ENCODE data around the gene GKAP1. TPM values are rescaled to one million over a fixed set of nuclear protein-coding genes. Genes with fewer than 3 reads are reported as not detected.
"Not testable (repeated sequence)": the region's sequence is repeated elsewhere in the genome, so short reads cannot be mapped to it uniquely, and the experiment has no call there.

The GKAP1 gene
- total RNA-seq, 2 experiments from 2014 or later = 3.3 to 4.2 TPM

DNA sequence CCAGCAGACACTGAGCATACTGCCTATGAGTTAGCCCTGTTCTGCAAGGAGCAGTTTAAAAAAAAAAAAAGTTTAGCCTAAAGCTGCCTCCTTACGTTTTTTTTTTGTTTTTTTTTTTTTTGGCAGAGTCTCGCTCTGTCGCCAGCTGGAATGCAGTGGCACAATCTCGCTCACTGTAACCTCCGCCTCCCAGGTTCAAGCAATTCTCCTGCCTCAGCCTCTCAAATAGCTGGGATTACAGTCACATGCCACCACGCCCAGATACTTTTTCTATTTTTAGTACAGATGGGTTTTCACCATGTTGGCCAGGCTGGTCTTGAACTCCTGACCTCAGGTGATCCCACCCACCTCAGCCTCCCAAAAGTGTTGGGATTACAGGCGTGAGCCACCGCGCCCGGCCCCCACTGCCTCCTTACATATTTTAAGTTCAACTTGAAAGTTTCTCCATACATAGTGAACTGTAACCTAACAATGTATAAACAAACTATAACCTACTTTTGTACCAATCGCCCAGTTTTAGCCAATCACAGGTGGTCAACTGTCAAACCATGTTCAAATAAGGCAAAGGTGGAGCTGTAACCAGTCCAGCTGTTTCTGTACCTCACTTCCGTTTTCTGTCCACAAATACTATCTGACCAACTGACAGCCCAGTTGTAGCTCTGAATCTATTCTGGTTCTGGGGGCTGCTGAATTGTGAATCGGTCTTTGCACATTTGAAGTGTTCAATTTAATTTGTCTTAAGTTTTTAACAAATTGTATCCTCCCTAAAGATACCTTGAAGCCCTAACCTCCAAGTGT lies 17.1 kb downstream of the GKAP1 start:
- no peaks in the 10 kb centered on the region for H3K36me3 Mint-ChIP-seq (ENCODE audit: low read depth)
- CTCF ChIA-PET = no interaction called here
- no peak for ATAC-seq
- no peaks in the 10 kb centered on the region for H3K9me3 Mint-ChIP-seq (ENCODE audit: low read depth)
- H3K27me3 Mint-ChIP-seq = no peaks in the 10 kb centered on the region
- H3K4me1 Mint-ChIP-seq = no peaks in the 10 kb centered on the region
- no peak overlapping the region for H3K4me3 Mint-ChIP-seq
- no peak for DNase-seq
- POLR2A ChIA-PET = no interaction called here
- no peak overlapping the region for H3K27ac Mint-ChIP-seq
- intact Hi-C loops (cut with DNase I, micrococcal nuclease) = no loop called here

DNA sequence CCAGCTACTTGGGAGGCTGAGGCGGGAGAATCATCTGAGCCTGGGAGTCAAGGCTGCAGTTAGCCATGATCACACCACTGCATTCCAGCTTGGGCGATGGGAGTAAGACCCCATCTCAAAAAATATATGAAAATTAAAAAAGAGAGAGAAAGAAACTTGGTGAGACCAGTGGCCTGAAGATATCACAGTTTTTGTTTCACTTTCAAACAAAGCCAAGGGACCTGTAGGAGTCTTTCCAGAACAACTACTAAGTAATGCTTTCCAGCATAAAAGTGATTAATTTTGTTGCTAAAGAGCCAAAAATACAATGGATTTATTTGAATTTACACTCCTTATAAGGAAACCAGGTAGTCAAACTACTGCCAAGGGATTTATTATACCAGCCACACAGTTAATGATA lies 23.5 kb downstream of the GKAP1 start:
- POLR2A ChIA-PET = no interaction called here
- H3K36me3 Mint-ChIP-seq (ENCODE audit: low read depth) = no peaks in the 10 kb centered on the region
- H3K27ac Mint-ChIP-seq = no peak overlapping the region
- intact Hi-C loops (cut with DNase I, micrococcal nuclease) = no loop called here
- no peaks in the 10 kb centered on the region for H3K27me3 Mint-ChIP-seq
- DNase-seq = no peak
- H3K4me1 Mint-ChIP-seq = no peaks in the 10 kb centered on the region
- no peak for ATAC-seq
- no peaks in the 10 kb centered on the region for H3K9me3 Mint-ChIP-seq (ENCODE audit: low read depth)
- CTCF ChIA-PET = no interaction called here
- H3K4me3 Mint-ChIP-seq = no peak overlapping the region

DNA sequence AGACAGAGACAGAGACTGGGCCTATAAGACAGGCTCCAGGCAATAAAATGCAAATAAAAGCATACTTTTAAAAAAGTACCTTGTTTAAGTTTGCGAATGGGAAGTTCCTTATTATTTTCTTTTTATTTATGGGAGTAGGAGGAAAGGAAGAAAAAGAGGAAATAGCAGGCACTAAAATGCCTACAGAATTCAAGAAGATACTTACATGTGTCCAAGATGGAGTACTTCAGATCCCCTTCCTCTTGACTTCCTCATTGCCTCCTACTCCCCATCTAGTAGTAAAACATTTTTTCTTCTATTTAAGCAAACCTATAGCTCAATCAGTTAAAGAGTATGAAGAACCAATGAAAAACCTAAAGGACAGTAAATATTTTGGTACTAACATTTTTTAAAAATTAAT lies 24.8 kb downstream of the GKAP1 start:
- intact Hi-C loops (cut with DNase I, micrococcal nuclease) = no loop called here
- Mint-ChIP-seq H3K4me3 (no peak overlapping the region), H3K27me3 (no peaks in the 10 kb centered on the region), H3K27ac (no peak overlapping the region), H3K9me3 (ENCODE audit: low read depth) (no peaks in the 10 kb centered on the region), H3K4me1 (no peaks in the 10 kb centered on the region), H3K36me3 (ENCODE audit: low read depth) (no peaks in the 10 kb centered on the region)
- POLR2A ChIA-PET = no interaction called here
- CTCF ChIA-PET = interaction anchor here (1.0 kb wide), 1 partner anchor 9 kb away, joined by 3 read pairs; no protein-coding TSS in a partner anchor
- DNase-seq (no peak), ATAC-seq (no peak)

DNA sequence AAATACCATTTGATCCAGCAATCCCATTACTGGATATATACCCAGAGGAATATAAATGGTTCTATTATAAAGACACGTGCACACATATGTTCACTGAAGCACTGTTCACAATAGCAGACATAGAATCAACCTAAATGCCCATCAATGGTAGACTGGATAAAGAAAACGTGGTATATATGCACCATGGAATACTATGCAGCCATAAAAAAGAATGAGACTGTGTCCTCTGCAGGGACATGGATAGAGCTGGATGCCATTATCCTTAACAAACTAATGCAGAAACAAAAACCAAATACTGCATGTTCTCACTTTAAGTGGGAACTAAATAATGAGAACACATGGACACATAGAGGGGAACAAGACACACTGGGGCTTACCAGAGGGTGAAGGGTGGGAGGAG lies 39.4 kb downstream of the GKAP1 start:
- no peaks in the 10 kb centered on the region for H3K9me3 Mint-ChIP-seq (ENCODE audit: low read depth)
- H3K4me3 Mint-ChIP-seq = no peak overlapping the region
- intact Hi-C loops (cut with DNase I, micrococcal nuclease) = no loop called here
- ChIA-PET POLR2A (no interaction called here), CTCF (no interaction called here)
- H3K4me1 Mint-ChIP-seq = no peaks in the 10 kb centered on the region
- DNase-seq (no peak), ATAC-seq (no peak)
- no peaks in the 10 kb centered on the region for H3K27me3 Mint-ChIP-seq
- peaks cover 7% of the 10 kb centered on the region for H3K36me3 Mint-ChIP-seq (ENCODE audit: low read depth)
- no peak overlapping the region for H3K27ac Mint-ChIP-seq

DNA sequence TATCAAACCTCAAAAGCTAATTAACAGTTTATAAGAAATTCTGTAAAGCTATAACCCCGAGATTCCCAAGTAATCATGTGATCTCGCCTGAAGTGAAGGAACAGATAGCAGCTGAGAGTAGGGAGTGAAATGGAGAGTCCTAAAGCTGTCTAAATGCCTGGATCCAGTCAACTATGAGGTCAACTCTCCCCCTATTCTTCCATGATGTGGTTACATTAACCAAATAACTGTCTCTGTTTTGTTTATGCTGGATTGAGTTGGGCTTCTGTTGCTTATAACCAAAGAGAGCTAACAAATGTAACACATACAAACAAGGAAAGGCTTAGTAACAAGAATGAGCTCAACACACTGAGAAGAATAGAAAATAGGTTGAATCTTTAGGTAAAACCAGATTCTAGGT lies 41.6 kb downstream of the GKAP1 start:
- Mint-ChIP-seq H3K36me3 (ENCODE audit: low read depth) (peaks cover 7% of the 10 kb centered on the region), H3K9me3 (ENCODE audit: low read depth) (no peaks in the 10 kb centered on the region), H3K27me3 (no peaks in the 10 kb centered on the region), H3K4me1 (no peaks in the 10 kb centered on the region), H3K4me3 (no peak overlapping the region), H3K27ac (no peak overlapping the region)
- ChIA-PET CTCF (interaction anchor here (0.6 kb wide), 1 partner anchor 222 kb away, joined by 3 read pairs; no protein-coding TSS in a partner anchor), POLR2A (no interaction called here)
- ATAC-seq (no peak), DNase-seq (no peak)
- intact Hi-C loops (cut with DNase I, micrococcal nuclease) = no loop called here

DNA sequence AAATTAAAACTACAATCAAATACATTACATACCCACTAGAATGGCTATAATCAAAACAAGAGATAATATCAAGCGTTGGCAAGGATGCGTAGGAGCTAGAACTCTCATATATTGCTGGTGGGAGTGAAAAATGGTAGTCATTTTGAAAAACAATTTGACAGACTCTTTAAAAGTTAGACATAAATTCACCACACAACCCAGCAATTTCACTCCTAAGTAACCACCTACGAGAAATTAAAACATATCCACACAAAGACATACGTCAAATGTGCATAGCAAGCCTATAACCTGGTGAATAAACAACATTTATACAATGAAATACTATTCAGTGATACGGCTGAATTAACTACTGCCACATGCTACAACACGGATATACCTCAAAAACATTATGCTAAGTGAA lies 44.7 kb downstream of the GKAP1 start:
- no peak for ATAC-seq
- H3K4me1 Mint-ChIP-seq = no peaks in the 10 kb centered on the region

DNA sequence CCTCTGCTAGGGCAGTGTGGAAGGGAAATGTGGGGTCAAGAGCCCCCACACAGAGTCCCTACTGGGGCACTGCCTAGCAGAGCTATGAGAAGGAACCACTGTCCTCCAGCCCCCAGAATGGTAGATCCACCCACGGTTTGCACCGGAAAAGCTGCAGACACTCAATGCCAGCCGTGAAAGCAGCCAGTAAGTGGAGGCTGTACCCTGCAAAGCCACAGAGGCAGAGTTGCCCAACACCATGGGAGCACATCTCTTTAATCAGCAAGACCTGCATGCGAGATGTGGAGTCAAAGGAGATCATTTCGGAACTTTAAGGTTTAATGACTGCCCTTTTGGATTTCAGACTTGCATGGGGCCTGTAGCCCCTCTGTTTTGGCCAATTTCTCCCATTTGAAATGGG lies 52.2 kb downstream of the GKAP1 start:
- POLR2A ChIA-PET = no interaction called here

More for the DNA sequence above, 44.7 kb downstream of the GKAP1 start:
- H3K4me3 Mint-ChIP-seq = no peak overlapping the region
- H3K9me3 Mint-ChIP-seq (ENCODE audit: low read depth) = no peaks in the 10 kb centered on the region
- intact Hi-C loops (cut with DNase I, micrococcal nuclease) = no loop called here
- no peak overlapping the region for H3K27ac Mint-ChIP-seq
- no peak for DNase-seq
- H3K27me3 Mint-ChIP-seq = no peaks in the 10 kb centered on the region
- CTCF ChIA-PET = no interaction called here
- POLR2A ChIA-PET = no interaction called here
- peaks cover 4% of the 10 kb centered on the region for H3K36me3 Mint-ChIP-seq (ENCODE audit: low read depth)

DNA sequence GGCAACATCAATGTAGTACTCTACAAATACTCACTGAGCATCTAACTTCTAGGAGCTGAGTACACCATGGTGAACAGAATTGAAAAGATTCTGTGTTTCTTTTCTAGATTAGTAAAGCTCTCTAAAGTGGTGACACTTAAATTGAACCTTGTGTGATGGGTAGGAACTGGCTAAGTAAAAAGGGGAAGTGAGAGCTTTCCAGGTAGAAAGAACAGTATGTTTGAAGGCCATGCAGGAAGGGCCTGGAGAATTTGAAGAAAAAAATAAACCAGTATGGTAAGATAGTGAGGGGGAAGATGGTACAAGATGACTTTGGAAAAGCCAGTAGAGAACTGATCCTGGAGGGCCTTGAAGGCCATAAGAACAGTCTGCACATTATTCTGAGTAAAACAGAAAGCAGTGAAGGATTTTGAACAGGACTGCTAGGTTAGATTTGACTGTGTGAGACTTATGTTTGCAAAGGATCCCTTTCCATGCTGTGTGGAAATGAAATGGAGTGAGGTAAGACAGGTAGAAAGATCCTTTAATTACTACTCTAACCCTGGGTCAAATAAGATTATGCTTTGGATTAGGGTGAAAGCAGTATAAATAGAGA lies 63.1 kb downstream of the GKAP1 start:
- ChIA-PET POLR2A (no interaction called here), CTCF (interaction anchor here (0.5 to 0.6 kb wide), 2 partner anchors 261 to 506 kb away, joined by 3 read pairs; no protein-coding TSS in a partner anchor)
- H3K4me1 Mint-ChIP-seq = no peaks in the 10 kb centered on the region
- no peaks in the 10 kb centered on the region for H3K27me3 Mint-ChIP-seq
- H3K36me3 Mint-ChIP-seq (ENCODE audit: low read depth) = peaks cover 4% of the 10 kb centered on the region
- H3K27ac Mint-ChIP-seq = no peak overlapping the region
- DNase-seq = no peak
- no peak overlapping the region for H3K4me3 Mint-ChIP-seq
- H3K9me3 Mint-ChIP-seq (ENCODE audit: low read depth) = no peaks in the 10 kb centered on the region
- no peak for ATAC-seq
- intact Hi-C loops (cut with DNase I, micrococcal nuclease) = no loop called here

More for the DNA sequence above, 52.2 kb downstream of the GKAP1 start:
- CTCF ChIA-PET = no interaction called here
- H3K36me3 Mint-ChIP-seq (ENCODE audit: low read depth) = peaks cover 26% of the 10 kb centered on the region
- H3K4me1 Mint-ChIP-seq = no peaks in the 10 kb centered on the region
- H3K27me3 Mint-ChIP-seq = no peaks in the 10 kb centered on the region
- peaks cover 22% of the 10 kb centered on the region for H3K9me3 Mint-ChIP-seq (ENCODE audit: low read depth)
- no peak overlapping the region for H3K27ac Mint-ChIP-seq
- no peak for DNase-seq
- ATAC-seq = no peak
- no peak overlapping the region for H3K4me3 Mint-ChIP-seq
- intact Hi-C loops (cut with DNase I, micrococcal nuclease) = no loop called here

DNA sequence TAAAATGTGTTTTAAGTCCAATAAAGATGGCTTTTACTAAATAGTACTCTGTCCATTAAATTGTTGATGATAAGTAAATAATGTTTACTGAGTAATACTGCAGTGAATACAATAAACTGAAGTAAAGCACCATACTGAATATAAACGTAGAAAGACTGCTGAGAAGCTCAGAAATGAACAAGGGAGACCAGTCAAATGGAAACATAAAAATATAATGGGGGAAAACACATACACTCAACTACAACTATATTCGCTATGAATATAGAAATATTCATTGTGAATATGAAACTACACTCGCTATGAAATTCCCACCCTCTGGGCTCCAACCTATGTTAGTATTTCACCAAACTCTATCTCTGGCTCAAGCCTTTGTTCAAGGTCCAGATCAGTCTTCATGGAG lies 67.9 kb downstream of the GKAP1 start:
- ATAC-seq = no peak
- intact Hi-C loops (cut with DNase I, micrococcal nuclease) = no loop called here

DNA sequence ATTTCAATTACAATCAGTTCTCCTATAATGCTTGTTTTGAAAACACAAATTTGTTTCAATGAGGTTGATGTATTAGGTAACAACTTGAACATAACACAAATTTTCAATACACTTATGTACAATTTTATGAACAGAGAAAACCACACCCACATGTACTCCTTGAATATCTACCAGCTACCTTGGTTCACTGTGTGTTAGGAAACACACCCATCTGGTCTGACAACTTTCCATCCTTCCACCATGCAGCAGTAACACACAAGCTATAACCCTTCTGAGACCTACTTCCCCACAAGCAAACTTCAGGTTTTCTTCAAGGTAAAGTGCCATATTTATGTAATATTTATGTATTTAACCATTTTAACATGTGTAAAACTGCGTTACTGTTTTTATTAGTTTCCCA lies 73.4 kb downstream of the GKAP1 start:
- POLR2A ChIA-PET = no interaction called here
- Mint-ChIP-seq H3K27ac (no peak overlapping the region), H3K4me3 (no peak overlapping the region), H3K27me3 (no peaks in the 10 kb centered on the region), H3K36me3 (ENCODE audit: low read depth) (peaks cover 3% of the 10 kb centered on the region), H3K9me3 (ENCODE audit: low read depth) (no peaks in the 10 kb centered on the region), H3K4me1 (peaks cover 2% of the 10 kb centered on the region)
- intact Hi-C loops (cut with DNase I, micrococcal nuclease) = no loop called here
- DNase-seq = no peak
- CTCF ChIA-PET = no interaction called here
- ATAC-seq = no peak

More for the DNA sequence above, 67.9 kb downstream of the GKAP1 start:
- Mint-ChIP-seq H3K36me3 (ENCODE audit: low read depth) (peaks cover 4% of the 10 kb centered on the region), H3K9me3 (ENCODE audit: low read depth) (no peaks in the 10 kb centered on the region), H3K4me1 (peaks cover 2% of the 10 kb centered on the region), H3K27me3 (no peaks in the 10 kb centered on the region), H3K4me3 (no peak overlapping the region), H3K27ac (no peak overlapping the region)
- no peak for DNase-seq
- ChIA-PET POLR2A (no interaction called here), CTCF (no interaction called here)

DNA sequence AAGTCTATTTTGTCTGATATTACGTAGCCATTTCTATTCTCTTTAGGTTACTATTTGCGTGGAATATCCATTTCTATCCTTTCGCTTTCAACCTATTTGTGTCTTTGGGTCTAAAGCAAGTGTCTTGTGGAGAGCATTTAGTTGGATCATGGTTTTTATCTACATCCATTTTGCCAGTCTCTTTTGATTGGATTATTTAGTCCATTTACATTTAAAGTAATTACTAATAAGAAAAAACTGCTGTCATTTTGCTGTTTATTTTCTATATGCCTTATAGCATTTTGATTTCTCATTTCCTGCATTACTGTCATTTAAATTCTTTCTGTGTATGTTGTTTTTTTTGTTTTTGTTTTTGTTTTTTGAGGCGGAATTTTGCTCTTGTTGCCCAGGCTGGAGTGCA lies 83.8 kb downstream of the GKAP1 start:
- DNase-seq (no peak), ATAC-seq (no peak)
- POLR2A ChIA-PET = no interaction called here
- H3K9me3 Mint-ChIP-seq (ENCODE audit: low read depth) = peaks cover 5% of the 10 kb centered on the region
- peaks cover 6% of the 10 kb centered on the region for H3K4me1 Mint-ChIP-seq
- peaks cover 1% of the 10 kb centered on the region for H3K36me3 Mint-ChIP-seq (ENCODE audit: low read depth)
- no peak overlapping the region for H3K27ac Mint-ChIP-seq
- CTCF ChIA-PET = no interaction called here
- H3K4me3 Mint-ChIP-seq = no peak overlapping the region
- no peaks in the 10 kb centered on the region for H3K27me3 Mint-ChIP-seq
- intact Hi-C loops (cut with DNase I, micrococcal nuclease) = no loop called here

DNA sequence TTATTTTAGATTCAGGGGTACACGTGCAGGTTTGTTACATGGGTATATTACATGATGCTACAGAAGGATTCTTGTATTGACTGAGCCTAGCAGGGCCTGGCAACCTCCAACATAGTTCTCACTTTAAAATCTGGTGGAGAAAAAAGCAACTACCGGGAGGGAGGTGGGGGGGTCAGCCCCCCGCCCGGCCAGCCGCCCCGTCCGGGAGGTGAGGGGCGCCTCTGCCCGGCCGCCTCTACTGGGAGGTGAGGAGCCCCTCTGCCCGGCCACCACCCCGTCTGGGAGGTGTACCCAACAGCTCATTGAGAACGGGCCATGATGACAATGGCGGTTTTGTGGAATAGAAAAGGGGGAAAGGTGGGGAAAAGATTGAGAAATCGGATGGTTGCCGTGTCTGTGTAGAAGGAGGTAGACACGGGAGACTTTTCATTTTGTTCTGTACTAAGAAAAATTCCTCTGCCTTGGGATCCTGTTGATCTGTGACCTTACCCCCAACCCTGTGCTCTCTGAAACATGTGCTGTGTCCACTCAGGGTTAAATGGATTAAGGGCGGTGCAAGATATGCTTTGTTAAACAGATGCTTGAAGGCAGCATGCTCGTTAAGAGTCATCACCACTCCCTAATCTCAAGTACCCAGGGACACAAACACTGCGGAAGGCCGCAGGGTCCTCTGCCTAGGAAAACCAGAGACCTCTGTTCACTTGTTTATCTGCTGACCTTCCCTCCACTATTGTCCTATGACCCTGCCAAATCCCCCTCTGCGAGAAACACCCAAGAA lies 88.8 kb downstream of the GKAP1 start:
- intact Hi-C loops (cut with DNase I, micrococcal nuclease); H3K27ac Mint-ChIP-seq; CTCF ChIA-PET; H3K9me3 Mint-ChIP-seq (ENCODE audit: low read depth); DNase-seq; H3K36me3 Mint-ChIP-seq (ENCODE audit: low read depth); H3K4me1 Mint-ChIP-seq; H3K27me3 Mint-ChIP-seq; H3K4me3 Mint-ChIP-seq; POLR2A ChIA-PET; ATAC-seq: not testable (repeated sequence)

All from activated CD4-positive, alpha-beta T cell treated with anti-CD3 and anti-CD28 coated beads for 36 hours (primary cell).